ENCODE data around the gene TSEN15.

Gene TSEN15

DNA sequence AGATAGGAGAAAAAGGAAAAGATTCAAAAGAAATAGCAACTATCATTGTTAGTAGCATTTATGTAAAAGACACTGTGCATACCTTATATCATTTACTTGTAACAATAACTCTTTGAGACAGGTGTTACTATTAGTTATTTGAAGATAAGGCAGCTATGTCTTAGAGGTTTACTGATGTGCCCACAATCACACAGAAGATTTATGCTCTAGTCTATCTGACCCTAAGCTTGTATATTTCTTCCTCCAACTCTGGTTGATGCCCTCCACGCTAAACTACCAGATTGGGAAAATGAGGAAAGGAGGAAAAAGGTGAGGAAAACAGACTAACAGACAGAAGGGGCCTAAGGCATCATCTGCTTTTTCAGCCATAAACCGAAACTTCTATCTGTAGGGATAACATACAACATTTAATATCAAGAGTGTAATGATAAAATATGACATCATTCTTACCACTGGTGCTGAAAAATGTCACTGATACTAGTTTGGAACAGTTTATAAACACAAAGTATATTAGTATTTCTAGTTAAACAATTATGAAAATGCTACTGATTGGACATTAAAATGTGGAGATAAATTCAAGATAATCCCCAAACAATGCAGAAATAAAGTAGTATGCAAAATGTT is 19.1 kb upstream of the TSEN15 start:
- Histone ChIP-seq H2AK5ac (ENCODE audit: low read length) (no peak overlapping the region), H3K4me3 (ENCODE audit: low read length) (no peak overlapping the region), H3K4me2 (ENCODE audit: low read length) (no peak overlapping the region), H4K5ac (ENCODE audit: low read length) (no peak overlapping the region), H3K36me3 (ENCODE audit: control insufficient read depth, insufficient read depth, low read length) (no peaks in the 10 kb centered on the region), H3K56ac (ENCODE audit: low read length) (no peak overlapping the region), H3K23ac (ENCODE audit: low read length) (no peak overlapping the region), H2BK5ac (ENCODE audit: low read length) (no peak overlapping the region), H2BK15ac (replicated peaks; ENCODE audit: low read depth) (no peak overlapping the region), H3K4me1 (ENCODE audit: control insufficient read depth, low read depth, low read length) (no peaks in the 10 kb centered on the region), H3K27me3 (ENCODE audit: insufficient read depth, low read length, poor library complexity) (no peaks in the 10 kb centered on the region), H3K4ac (ENCODE audit: low read depth, low read length) (no peak overlapping the region), H3K79me1 (ENCODE audit: low read length) (no peaks in the 10 kb centered on the region), H3K18ac (ENCODE audit: low read length) (no peak overlapping the region), H3K9ac (ENCODE audit: low read length) (no peak overlapping the region), H2BK120ac (ENCODE audit: low read depth, low read length) (no peak overlapping the region), H3K27ac (ENCODE audit: low read depth, low read length) (no peak overlapping the region), H4K8ac (ENCODE audit: low read depth, low read length) (no peak overlapping the region), H3K79me2 (ENCODE audit: control insufficient read depth, insufficient read depth, low read length) (no peaks in the 10 kb centered on the region)
- DNase-seq: no peak
- whole genome bisulfite sequencing (ENCODE audit: extremely low coverage, insufficient coverage, low lambda C conversion rate): no CpG with 5 or more reads among the region's 2 CpGs

DNA sequence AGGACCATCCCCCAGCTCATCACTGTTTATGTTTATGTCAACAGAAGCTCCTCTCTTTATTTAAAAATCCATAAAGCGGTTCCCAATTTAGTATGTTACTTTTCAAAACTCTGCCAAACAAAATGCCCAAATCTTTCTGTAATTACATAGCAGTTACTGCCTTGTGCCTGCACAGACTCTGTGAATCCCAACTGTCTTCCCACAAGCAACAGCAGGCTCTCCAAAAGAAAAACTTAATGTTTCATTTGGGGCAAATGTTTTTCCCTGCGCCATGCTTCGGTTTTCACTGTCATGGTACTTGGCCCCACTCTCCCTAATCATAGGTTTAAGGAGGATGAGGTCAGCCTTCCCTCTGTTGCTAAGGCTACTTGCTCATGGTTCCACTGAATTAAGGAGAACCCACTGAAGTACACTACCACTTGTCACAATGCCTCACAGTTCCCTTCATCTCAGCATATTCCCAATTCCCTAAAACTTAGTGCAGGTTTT is 18.6 kb upstream of the TSEN15 start:
- no peak overlapping the region for H3K27ac ChIP-seq (ENCODE audit: low read depth, low read length)
- H3K27me3 ChIP-seq (ENCODE audit: insufficient read depth, low read length, poor library complexity): peaks cover under 1% of the 10 kb centered on the region
- no peak overlapping the region for H3K23ac ChIP-seq (ENCODE audit: low read length)
- no peak overlapping the region for H3K4ac ChIP-seq (ENCODE audit: low read depth, low read length)
- H3K4me2 ChIP-seq (ENCODE audit: low read length): no peak overlapping the region
- H3K36me3 ChIP-seq (ENCODE audit: control insufficient read depth, insufficient read depth, low read length): no peaks in the 10 kb centered on the region
- H3K9ac ChIP-seq (ENCODE audit: low read length): no peak overlapping the region
- no peak overlapping the region for H3K18ac ChIP-seq (ENCODE audit: low read length)
- H3K4me1 ChIP-seq (ENCODE audit: control insufficient read depth, low read depth, low read length): no peaks in the 10 kb centered on the region
- H3K79me2 ChIP-seq (ENCODE audit: control insufficient read depth, insufficient read depth, low read length): no peaks in the 10 kb centered on the region
- no peak overlapping the region for H2BK15ac ChIP-seq (replicated peaks; ENCODE audit: low read depth)
- H4K5ac ChIP-seq (ENCODE audit: low read length): no peak overlapping the region
- no peak overlapping the region for H3K4me3 ChIP-seq (ENCODE audit: low read length)
- no peaks in the 10 kb centered on the region for H3K79me1 ChIP-seq (ENCODE audit: low read length)
- no peak overlapping the region for H2AK5ac ChIP-seq (ENCODE audit: low read length)
- no peak for DNase-seq
- no CpG with 5 or more reads among the region's 3 CpGs for WGBS (ENCODE audit: extremely low coverage, insufficient coverage, low lambda C conversion rate)
- no peak overlapping the region for H2BK5ac ChIP-seq (ENCODE audit: low read length)
- no peak overlapping the region for H4K8ac ChIP-seq (ENCODE audit: low read depth, low read length)
- H2BK120ac ChIP-seq (ENCODE audit: low read depth, low read length): no peak overlapping the region
- no peak overlapping the region for H3K56ac ChIP-seq (ENCODE audit: low read length)

DNA sequence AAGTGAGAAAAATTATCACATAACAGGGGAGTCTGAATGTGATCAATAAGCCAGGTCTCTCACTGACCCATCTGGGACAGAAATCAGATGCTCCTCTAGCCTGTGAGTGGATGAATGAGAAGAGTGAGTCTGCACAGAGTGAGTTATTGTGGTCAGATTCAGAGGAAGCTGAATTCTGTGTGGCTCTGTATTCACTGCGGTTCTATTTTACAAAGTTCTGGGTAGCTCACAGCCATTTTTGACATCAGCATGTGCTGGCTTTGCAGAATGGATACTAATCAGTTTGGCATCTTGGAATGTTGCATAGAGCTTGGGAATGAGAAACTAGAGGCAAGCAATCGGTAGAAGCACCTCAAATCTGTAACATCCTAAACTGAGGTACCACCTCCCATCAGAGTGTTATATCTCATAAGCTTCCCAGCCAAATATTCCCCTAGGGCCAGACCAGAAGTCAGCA is 17.8 kb upstream of the TSEN15 start:
- Histone ChIP-seq H3K56ac (ENCODE audit: low read length) (no peak overlapping the region), H3K27ac (ENCODE audit: low read depth, low read length) (no peak overlapping the region), H2BK15ac (replicated peaks; ENCODE audit: low read depth) (no peak overlapping the region), H2AK5ac (ENCODE audit: low read length) (no peak overlapping the region), H4K5ac (ENCODE audit: low read length) (no peak overlapping the region), H3K4me1 (ENCODE audit: control insufficient read depth, low read depth, low read length) (no peaks in the 10 kb centered on the region), H3K23ac (ENCODE audit: low read length) (no peak overlapping the region), H3K27me3 (ENCODE audit: insufficient read depth, low read length, poor library complexity) (peaks cover 2% of the 10 kb centered on the region), H3K4me3 (ENCODE audit: low read length) (no peak overlapping the region), H3K36me3 (ENCODE audit: control insufficient read depth, insufficient read depth, low read length) (no peaks in the 10 kb centered on the region), H3K4ac (ENCODE audit: low read depth, low read length) (no peak overlapping the region), H2BK120ac (ENCODE audit: low read depth, low read length) (no peak overlapping the region), H3K79me1 (ENCODE audit: low read length) (no peaks in the 10 kb centered on the region), H3K79me2 (ENCODE audit: control insufficient read depth, insufficient read depth, low read length) (no peaks in the 10 kb centered on the region), H3K18ac (ENCODE audit: low read length) (no peak overlapping the region), H3K9ac (ENCODE audit: low read length) (no peak overlapping the region), H2BK5ac (ENCODE audit: low read length) (no peak overlapping the region), H4K8ac (ENCODE audit: low read depth, low read length) (no peak overlapping the region), H3K4me2 (ENCODE audit: low read length) (no peak overlapping the region)
- no peak for DNase-seq
- no CpG with 5 or more reads among the region's 2 CpGs for WGBS (ENCODE audit: extremely low coverage, insufficient coverage, low lambda C conversion rate)

DNA sequence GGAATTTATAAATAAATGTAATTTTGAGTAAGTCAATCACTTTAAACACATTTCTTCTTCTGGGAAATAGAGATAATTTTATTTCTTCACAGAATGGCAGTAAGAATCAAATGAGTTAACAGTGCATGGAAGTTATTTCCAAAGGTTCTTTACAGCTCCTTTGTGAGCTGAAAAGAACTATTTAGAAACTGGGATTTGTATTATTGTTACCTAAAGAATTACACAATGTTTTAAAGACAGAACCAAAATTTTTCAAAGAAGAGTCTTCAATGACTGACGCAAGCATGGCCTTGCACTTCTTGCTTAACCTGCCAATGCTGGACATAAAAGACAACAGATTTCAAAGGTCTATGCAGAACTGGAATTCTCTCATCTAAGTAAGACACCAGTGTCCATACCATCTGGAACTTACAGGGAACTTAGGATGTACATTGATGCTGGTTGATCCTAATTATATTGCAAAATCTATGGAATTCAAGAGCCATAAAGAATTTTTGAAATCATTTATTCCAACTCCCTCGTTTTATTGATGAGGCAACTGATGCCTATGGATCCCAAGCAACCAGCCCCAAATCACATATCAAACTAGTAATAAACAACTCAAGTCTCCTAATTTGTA is 16.7 kb upstream of the TSEN15 start:
- no peaks in the 10 kb centered on the region for H3K79me1 ChIP-seq (ENCODE audit: low read length)
- H3K4ac ChIP-seq (ENCODE audit: low read depth, low read length): no peak overlapping the region
- no peaks in the 10 kb centered on the region for H3K79me2 ChIP-seq (ENCODE audit: control insufficient read depth, insufficient read depth, low read length)
- H3K56ac ChIP-seq (ENCODE audit: low read length): no peak overlapping the region
- no peak overlapping the region for H3K4me3 ChIP-seq (ENCODE audit: low read length)
- H3K36me3 ChIP-seq (ENCODE audit: control insufficient read depth, insufficient read depth, low read length): no peaks in the 10 kb centered on the region
- no peak overlapping the region for H2BK5ac ChIP-seq (ENCODE audit: low read length)
- H4K8ac ChIP-seq (ENCODE audit: low read depth, low read length): no peak overlapping the region
- H2BK15ac ChIP-seq (replicated peaks; ENCODE audit: low read depth): no peak overlapping the region
- H2AK5ac ChIP-seq (ENCODE audit: low read length): no peak overlapping the region
- no peak overlapping the region for H3K18ac ChIP-seq (ENCODE audit: low read length)
- H3K4me2 ChIP-seq (ENCODE audit: low read length): no peak overlapping the region
- peaks cover 2% of the 10 kb centered on the region for H3K27me3 ChIP-seq (ENCODE audit: insufficient read depth, low read length, poor library complexity)
- no peak overlapping the region for H3K9ac ChIP-seq (ENCODE audit: low read length)
- no CpG with 5 or more reads among the region's 2 CpGs for WGBS (ENCODE audit: extremely low coverage, insufficient coverage, low lambda C conversion rate)
- no peak overlapping the region for H3K23ac ChIP-seq (ENCODE audit: low read length)
- no peak overlapping the region for H3K27ac ChIP-seq (ENCODE audit: low read depth, low read length)
- H2BK120ac ChIP-seq (ENCODE audit: low read depth, low read length): no peak overlapping the region
- no peak for DNase-seq
- H3K4me1 ChIP-seq (ENCODE audit: control insufficient read depth, low read depth, low read length): no peaks in the 10 kb centered on the region
- H4K5ac ChIP-seq (ENCODE audit: low read length): no peak overlapping the region

DNA sequence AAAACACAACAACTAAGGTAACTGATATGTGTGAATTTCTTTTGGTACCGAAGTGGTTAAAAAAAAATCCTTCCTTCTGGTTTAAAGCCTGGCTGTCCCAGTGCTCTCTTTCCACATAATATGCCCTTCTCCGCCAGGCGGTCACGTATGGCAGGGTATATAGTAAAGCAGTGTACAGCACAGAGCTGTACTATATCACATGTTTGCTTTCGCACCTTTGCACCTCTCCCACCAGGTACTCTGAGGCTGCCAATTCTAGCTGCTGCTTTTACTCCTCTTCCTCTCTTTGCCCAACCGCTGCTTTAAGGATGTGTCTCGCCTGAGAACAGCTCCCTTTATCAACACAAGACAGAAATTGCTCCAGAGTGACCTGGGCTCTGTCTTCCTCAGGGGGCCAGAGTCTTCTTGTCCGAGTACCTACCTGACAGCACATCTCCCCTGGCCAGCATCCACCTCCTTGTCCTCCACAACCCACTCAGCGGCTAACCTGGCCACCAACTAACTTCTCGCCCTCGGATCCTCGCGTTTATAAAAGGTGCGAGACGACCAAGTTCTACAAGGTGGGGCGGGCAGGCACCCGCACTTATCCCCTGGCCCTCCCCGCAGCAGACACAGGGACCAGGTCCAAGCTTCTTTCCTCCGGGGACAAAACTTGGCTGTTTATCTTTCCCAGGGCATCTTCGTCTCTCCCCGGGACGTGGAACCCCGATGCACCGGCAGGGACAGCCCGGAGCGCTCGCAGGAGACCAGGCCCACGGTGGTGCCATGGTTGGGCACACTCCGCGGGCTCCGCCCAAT is 15.6 kb upstream of the TSEN15 start:
- DNase-seq: peak; percentile 30
- no peaks in the 10 kb centered on the region for H3K79me2 ChIP-seq (ENCODE audit: control insufficient read depth, insufficient read depth, low read length)
- no peak overlapping the region for H4K8ac ChIP-seq (ENCODE audit: low read depth, low read length)
- no peak overlapping the region for H3K4me3 ChIP-seq (ENCODE audit: low read length)
- no peak overlapping the region for H2BK15ac ChIP-seq (replicated peaks; ENCODE audit: low read depth)
- no peak overlapping the region for H4K5ac ChIP-seq (ENCODE audit: low read length)
- peak overlapping the region; percentile 91 for H3K4me2 ChIP-seq (ENCODE audit: low read length)
- no peaks in the 10 kb centered on the region for H3K79me1 ChIP-seq (ENCODE audit: low read length)
- H2BK5ac ChIP-seq (ENCODE audit: low read length): no peak overlapping the region
- no peak overlapping the region for H3K18ac ChIP-seq (ENCODE audit: low read length)
- no peak overlapping the region for H3K27ac ChIP-seq (ENCODE audit: low read depth, low read length)
- no peaks in the 10 kb centered on the region for H3K36me3 ChIP-seq (ENCODE audit: control insufficient read depth, insufficient read depth, low read length)
- H3K56ac ChIP-seq (ENCODE audit: low read length): peak overlapping the region; percentile 90
- H3K23ac ChIP-seq (ENCODE audit: low read length): no peak overlapping the region
- WGBS (ENCODE audit: extremely low coverage, insufficient coverage, low lambda C conversion rate): no CpG with 5 or more reads among the region's 31 CpGs
- H3K9ac ChIP-seq (ENCODE audit: low read length): peak overlapping the region; percentile 83
- no peak overlapping the region for H3K4ac ChIP-seq (ENCODE audit: low read depth, low read length)
- H3K4me1 ChIP-seq (ENCODE audit: control insufficient read depth, low read depth, low read length): no peaks in the 10 kb centered on the region
- H3K27me3 ChIP-seq (ENCODE audit: insufficient read depth, low read length, poor library complexity): peaks cover 2% of the 10 kb centered on the region
- no peak overlapping the region for H2BK120ac ChIP-seq (ENCODE audit: low read depth, low read length)
- no peak overlapping the region for H2AK5ac ChIP-seq (ENCODE audit: low read length)
